HG02938 (cell line): ENCODE measurements around the gene EDIL3.
"Not testable (repeated sequence)": the region's sequence is repeated elsewhere in the genome, so short reads cannot be mapped to it uniquely, and the experiment has no call there.

Source experiments
- ATAC-seq: cut with Tn5 transposase; IDR thresholded peaks from one replicate; pipeline ENCODE4 v1.9.1; 2021; ENCODE audit warnings: mild to moderate bottlenecking, moderate library complexity; ENCODE audit not compliant: unreplicated experiment

The EDIL3 gene

GRCh38 chr5:84303315-84303714, 81.4 kb downstream of the EDIL3 start:
- no peak for ATAC-seq

GRCh38 chr5:84301535-84301934, 83.1 kb downstream of the EDIL3 start:
- no peak for ATAC-seq

GRCh38 chr5:84299959-84300358, 84.7 kb downstream of the EDIL3 start:
- no peak for ATAC-seq

GRCh38 chr5:84298628-84299027, 86.1 kb downstream of the EDIL3 start:
- ATAC-seq = no peak

- ATAC-seq = not testable (repeated sequence)
Observed at GRCh38 chr5:84297641-84298040, 87.0 kb downstream of the EDIL3 start.

GRCh38 chr5:84292788-84293653, 91.7 kb downstream of the EDIL3 start:
- no peak for ATAC-seq

GRCh38 chr5:84292000-84292642, 92.6 kb downstream of the EDIL3 start:
- ATAC-seq = no peak

GRCh38 chr5:84290673-84291072, 94.0 kb downstream of the EDIL3 start:
- no peak for ATAC-seq

- ATAC-seq = no peak
Observed at GRCh38 chr5:84290161-84290560, 94.5 kb downstream of the EDIL3 start.

GRCh38 chr5:84287951-84288350, 96.7 kb downstream of the EDIL3 start:
- peak; percentile 90 for ATAC-seq

- ATAC-seq = no peak
Observed at GRCh38 chr5:84286662-84287061, 98.0 kb downstream of the EDIL3 start.

GRCh38 chr5:84285641-84286637, 98.7 kb downstream of the EDIL3 start:
- no peak for ATAC-seq

GRCh38 chr5:84281383-84281782, 103.3 kb downstream of the EDIL3 start:
- no peak for ATAC-seq

- no peak for ATAC-seq
Observed at GRCh38 chr5:84279234-84279633, 105.4 kb downstream of the EDIL3 start.

GRCh38 chr5:84275609-84276008, 109.1 kb downstream of the EDIL3 start:
- no peak for ATAC-seq

GRCh38 chr5:84274585-84275468, 109.9 kb downstream of the EDIL3 start:
- no peak for ATAC-seq

GRCh38 chr5:84273517-84273883, 111.2 kb downstream of the EDIL3 start:
- peak; percentile 84 for ATAC-seq

- peak; percentile 9 for ATAC-seq
Observed at GRCh38 chr5:84272771-84273516, 111.7 kb downstream of the EDIL3 start.

- ATAC-seq = no peak
Observed at GRCh38 chr5:84265739-84266550, 118.7 kb downstream of the EDIL3 start.
